ENCODE measurements around the gene ADAM12. TPM values are rescaled to one million over a fixed set of nuclear protein-coding genes. Genes with fewer than 3 reads are reported as not detected.

ADAM12 gene
- polyA plus RNA-seq, 12 donors: 15.2 to 33.9 (median 21.8) TPM; not detected in 1

GRCh38 chr10:126016156-126016805, 372.0 kb downstream of the ADAM12 start:
- DNase-seq: no peak

GRCh38 chr10:126015413-126015812, 372.9 kb downstream of the ADAM12 start:
- DNase-seq: peak; percentile 21

GRCh38 chr10:126014309-126014708, 374.0 kb downstream of the ADAM12 start:
- DNase-seq: no peak

GRCh38 chr10:126013489-126014281, 374.6 kb downstream of the ADAM12 start:
- DNase-seq: no peak

- no peak for DNase-seq
Observed at GRCh38 chr10:126012485-126012884, 375.8 kb downstream of the ADAM12 start.

- DNase-seq: no peak
Observed at GRCh38 chr10:126011995-126012394, 376.3 kb downstream of the ADAM12 start.

- DNase-seq: no peak
Observed at GRCh38 chr10:126009650-126010049, 378.6 kb downstream of the ADAM12 start.

GRCh38 chr10:126006906-126007305, 381.4 kb downstream of the ADAM12 start:
- no peak for DNase-seq

- no peak for DNase-seq
Observed at GRCh38 chr10:126006264-126006663, 382.0 kb downstream of the ADAM12 start.

GRCh38 chr10:126004752-126005151, 383.5 kb downstream of the ADAM12 start:
- no peak for DNase-seq

GRCh38 chr10:126001576-126001975, 386.7 kb downstream of the ADAM12 start:
- DNase-seq: no peak

- DNase-seq: no peak
Observed at GRCh38 chr10:125999694-126000093, 388.6 kb downstream of the ADAM12 start.

GRCh38 chr10:125997586-125997985, 390.7 kb downstream of the ADAM12 start:
- DNase-seq: no peak

- no peak for DNase-seq
Observed at GRCh38 chr10:125995726-125996304, 392.5 kb downstream of the ADAM12 start.

GRCh38 chr10:125994601-125995000, 393.7 kb downstream of the ADAM12 start:
- no peak for DNase-seq

- no peak for DNase-seq
Observed at GRCh38 chr10:125992254-125992653, 396.0 kb downstream of the ADAM12 start.

GRCh38 chr10:125991392-125991791, 396.9 kb downstream of the ADAM12 start:
- DNase-seq: no peak

- no peak for DNase-seq
Observed at GRCh38 chr10:125990974-125991373, 397.3 kb downstream of the ADAM12 start.

- DNase-seq: no peak
Observed at GRCh38 chr10:125989791-125990190, 398.5 kb downstream of the ADAM12 start.

GRCh38 chr10:125985557-125986240, 402.6 kb downstream of the ADAM12 start:
- DNase-seq: no peak

- no peak for DNase-seq
Observed at GRCh38 chr10:125984865-125985495, 403.3 kb downstream of the ADAM12 start.

GRCh38 chr10:125984346-125984745, 403.9 kb downstream of the ADAM12 start:
- no peak for DNase-seq
